H9 (cell line): ENCODE measurements around the gene PALM2AKAP2. TPM values are rescaled to one million over a fixed set of nuclear protein-coding genes. Genes with fewer than 3 reads are reported as not detected.

Experiments used
- DNase-seq: peaks from one replicate; pipeline ENCODE4 v3.0.0-alpha.2; 2017
- H2AFZ ChIP-seq: one replicate; pipeline ENCODE4 v1.6.1; 2013; ENCODE audit warnings: mild to moderate bottlenecking, low read length, control low read depth, moderate library complexity
- H2AK5ac ChIP-seq: 2 replicates; pipeline ENCODE4 v1.6.1; 2013; ENCODE audit warnings: low read length, control low read depth, mixed read lengths; ENCODE audit not compliant: insufficient read length
- H2BK120ac ChIP-seq: one replicate; pipeline ENCODE4 v1.6.1; 2013; ENCODE audit warnings: low read depth, mild to moderate bottlenecking, low read length, control low read depth, inconsistent platforms; ENCODE audit not compliant: poor library complexity, severe bottlenecking
- H2BK12ac ChIP-seq: 2 replicates; pipeline ENCODE4 v1.6.1; 2013; ENCODE audit warnings: low read length, control low read depth, mixed read lengths, low read depth; ENCODE audit not compliant: insufficient read length
- H2BK15ac ChIP-seq: 2 replicates; pipeline ENCODE4 v1.6.1; 2013; ENCODE audit warnings: low read depth, low read length, control low read depth
- H2BK20ac ChIP-seq: one replicate; pipeline ENCODE4 v1.6.1; 2013; ENCODE audit warnings: low read depth, mild to moderate bottlenecking, low read length, control low read depth, inconsistent platforms; ENCODE audit not compliant: poor library complexity, severe bottlenecking
- H2BK5ac ChIP-seq: 2 replicates; pipeline ENCODE4 v1.6.1; 2013; ENCODE audit warnings: low read length, control low read depth, mixed read lengths; ENCODE audit not compliant: insufficient read length
- H3K14ac ChIP-seq: 2 replicates; pipeline ENCODE4 v1.6.1; 2013; ENCODE audit warnings: low read length, control low read depth; ENCODE audit not compliant: insufficient read depth
- H3K18ac ChIP-seq: 2 replicates; pipeline ENCODE4 v1.6.1; 2013; ENCODE audit warnings: low read depth, mild to moderate bottlenecking, mixed read lengths, low read length, control low read depth; ENCODE audit not compliant: insufficient read length
- H3K23ac ChIP-seq: 2 replicates; pipeline ENCODE4 v1.6.1; 2013; ENCODE audit warnings: low read length, control low read depth, mixed read lengths, low read depth; ENCODE audit not compliant: insufficient read length
- H3K23me2 ChIP-seq: 2 replicates; pipeline ENCODE4 v1.6.1; 2013; ENCODE audit warnings: low read depth, mild to moderate bottlenecking, mixed read lengths, low read length, control low read depth; ENCODE audit not compliant: insufficient read length, poor library complexity, severe bottlenecking
- H3K27ac ChIP-seq: 2 replicates; pipeline ENCODE4 v1.5.1; 2013; ENCODE audit warnings: low read length, control low read depth, mixed read lengths, low read depth; ENCODE audit not compliant: insufficient read length
- H3K27me3 ChIP-seq: 2 replicates; pipeline ENCODE4 v1.6.1; 2013; ENCODE audit warnings: low read length, control low read depth, inconsistent platforms; ENCODE audit not compliant: insufficient read depth
- H3K4ac ChIP-seq: 2 replicates; pipeline ENCODE4 v1.6.1; 2013; ENCODE audit warnings: low read depth, mild to moderate bottlenecking, control low read depth, inconsistent platforms, low read length, moderate library complexity
- H3K4me1 ChIP-seq: 2 replicates; pipeline ENCODE4 v1.6.1; 2013; ENCODE audit warnings: low read length, control low read depth, inconsistent platforms; ENCODE audit not compliant: insufficient read depth
- H3K4me2 ChIP-seq: 2 replicates; pipeline ENCODE4 v1.6.1; 2013; ENCODE audit warnings: low read length, control low read depth, mixed read lengths; ENCODE audit not compliant: insufficient read length, insufficient read depth
- H3K56ac ChIP-seq: 2 replicates; pipeline ENCODE4 v1.6.1; 2013; ENCODE audit warnings: low read depth, mild to moderate bottlenecking, mixed read lengths, low read length, control low read depth; ENCODE audit not compliant: insufficient read length
- H3K79me1 ChIP-seq: 2 replicates; pipeline ENCODE4 v1.6.1; 2013; ENCODE audit warnings: low read depth, mild to moderate bottlenecking, moderate library complexity, low read length, control low read depth, inconsistent platforms; ENCODE audit not compliant: insufficient read depth, poor library complexity, severe bottlenecking
- H3K79me2 ChIP-seq: 2 replicates; pipeline ENCODE4 v1.6.1; 2013; ENCODE audit warnings: low read length, control low read depth, inconsistent platforms; ENCODE audit not compliant: insufficient read depth
- H3K9ac ChIP-seq: 2 replicates; pipeline ENCODE4 v1.6.1; 2013; ENCODE audit warnings: low read length, control low read depth, mixed read lengths; ENCODE audit not compliant: insufficient read length; ENCODE audit errors: extremely low read depth
- H3K9me3 ChIP-seq: one replicate; pipeline ENCODE4 v1.6.1; 2013; ENCODE audit warnings: low read depth, low read length, inconsistent platforms; ENCODE audit not compliant: control insufficient read depth
- H3T11ph ChIP-seq: one replicate; pipeline ENCODE4 v1.6.1; 2013; ENCODE audit warnings: mild to moderate bottlenecking, low read length, control low read depth, inconsistent platforms
- H4K20me1 ChIP-seq: one replicate; pipeline ENCODE4 v1.6.1; 2013; ENCODE audit not compliant: control insufficient read depth, insufficient read length, insufficient read depth
- H4K5ac ChIP-seq: 2 replicates; pipeline ENCODE4 v1.6.1; 2013; ENCODE audit warnings: low read depth, mild to moderate bottlenecking, mixed read lengths, low read length, control low read depth; ENCODE audit not compliant: insufficient read length
- H4K8ac ChIP-seq: replicated peaks from 2 replicates; pipeline ENCODE4 v1.6.1; 2013; ENCODE audit warnings: low read length, control low read depth, mixed read lengths, low read depth; ENCODE audit not compliant: insufficient read length
- H4K91ac ChIP-seq: 2 replicates; pipeline ENCODE4 v1.6.1; 2013; ENCODE audit warnings: low read depth, mild to moderate bottlenecking, moderate library complexity, mixed read lengths, low read length, control low read depth; ENCODE audit not compliant: insufficient read length
- H3K27ac Mint-ChIP-seq, 3 experiments: 2 replicates in 2 of 3; 3 replicates in 1 of 3; pipeline ENCODE4 v1.8.0; 2020 to 2021; ENCODE audit warnings: mixed read lengths in 3 of 3, mild to moderate bottlenecking in 1 of 3, moderate library complexity in 1 of 3
- H3K27me3 Mint-ChIP-seq: 2 replicates; pipeline ENCODE4 v1.8.0; 2021; ENCODE audit warnings: low read depth, mild to moderate bottlenecking, moderate library complexity, mixed read lengths
- H3K36me3 Mint-ChIP-seq, 3 experiments: 2 replicates in 2 of 3; 3 replicates in 1 of 3; pipeline ENCODE4 v1.8.0; 2020 to 2021; ENCODE audit warnings: low read depth in 3 of 3, mixed read lengths in 3 of 3; ENCODE audit not compliant: insufficient read depth in 1 of 3
- H3K4me1 Mint-ChIP-seq, 2 experiments: 2 replicates each; pipeline ENCODE4 v1.8.0; 2020; ENCODE audit warnings: mixed read lengths in 2 of 2
- H3K4me3 Mint-ChIP-seq, 2 experiments: 2 replicates in 1 of 2; 3 replicates in 1 of 2; pipeline ENCODE4 v1.8.0; 2020 to 2021; ENCODE audit warnings: mild to moderate bottlenecking in 2 of 2, mixed read lengths in 2 of 2, moderate library complexity in 1 of 2
- H3K9me3 Mint-ChIP-seq, 2 experiments: 2 replicates in 1 of 2; 3 replicates in 1 of 2; pipeline ENCODE4 v1.8.0; 2020; ENCODE audit warnings: mild to moderate bottlenecking in 2 of 2, mixed read lengths in 2 of 2, moderate library complexity in 1 of 2
- CTCF ChIP-seq: fragments of 200-600 bp; sonication (generic); conservative IDR thresholded peaks from 3 replicates; pipeline ENCODE4 v1.8.0; 2021; ENCODE audit warnings: antibody characterized with exemption, mild to moderate bottlenecking
- WGBS: extraction: QIAGEN DNeasy Blood & Tissue Kit; methylation state at CpG from one replicate; pipeline ENCODE4 v1.1.7; 2013; ENCODE audit warnings: missing lambda C conversion rate, low lambda C conversion rate, mixed read lengths; ENCODE audit not compliant: insufficient read length; ENCODE audit errors: extremely low coverage; 5-methylcytosine and 5-hydroxymethylcytosine counted together
- total RNA-seq: library from RNA; stranded (reverse); gene quantifications from 2 replicates; pipeline ENCODE4 v1.2.1, GENCODE V29; 2021

The PALM2AKAP2 gene
- total RNA-seq, 1 experiment from 2014 or later = 3.6 TPM

- H3K4ac ChIP-seq = no peak overlapping the region
- no peak overlapping the region for H4K91ac ChIP-seq
- Mint-ChIP-seq H3K27me3 (peaks cover 43% of the 10 kb centered on the region), H3K36me3 (no peaks in the 10 kb centered on the region), H3K27ac (no peak overlapping the region), H3K9me3 (no peaks in the 10 kb centered on the region), H3K4me3 (peak overlapping the region; percentile 74 to 91), H3K4me1 (peaks cover 4 to 13% of the 10 kb centered on the region in 2 experiments)
- H2AFZ ChIP-seq = no peak overlapping the region
- no peaks in the 10 kb centered on the region; the same call in 1 of the 2 replicates for H3K27me3 ChIP-seq
- H3K27ac ChIP-seq = no peak overlapping the region
- no peak for TF ChIP-seq CTCF
- WGBS = no CpG with 5 or more reads among the region's 5 CpGs
- 0 out of 2 replicates have a peak, but pooled peaks cover 2% of the 10 kb centered on the region for H3K4me1 ChIP-seq
- H2BK5ac ChIP-seq = no peak overlapping the region
- H2BK12ac ChIP-seq = no peak overlapping the region
- no peaks in the 10 kb centered on the region for H3K79me1 ChIP-seq
- no peak overlapping the region for H3K23ac ChIP-seq
- no peaks in the 10 kb centered on the region for H4K20me1 ChIP-seq
- no peak overlapping the region for H3K56ac ChIP-seq
- H4K8ac ChIP-seq = no peak overlapping the region
- peak overlapping the region; percentile 88 for H3K4me2 ChIP-seq
- H4K5ac ChIP-seq = no peak overlapping the region
- H3K9ac ChIP-seq = no peak overlapping the region
- no peak for DNase-seq
- no peak overlapping the region for H2BK20ac ChIP-seq
- peaks cover 6% of the 10 kb centered on the region for H3K23me2 ChIP-seq
- H2BK15ac ChIP-seq = no peak overlapping the region
- no peaks in the 10 kb centered on the region for H3K9me3 ChIP-seq
- no peak overlapping the region for H2BK120ac ChIP-seq
- H3K79me2 ChIP-seq = peaks cover 5% of the 10 kb centered on the region; the same call in 1 of the 2 replicates
- no peak overlapping the region for H3T11ph ChIP-seq
- no peak overlapping the region for H3K14ac ChIP-seq
- H2AK5ac ChIP-seq = no peak overlapping the region
- no peak overlapping the region for H3K18ac ChIP-seq
These were observed 1.1 kb downstream of the PALM2AKAP2 start for GRCh38 chr9:109781086-109781485.
